ENCODE results near the gene PRDM16. TPM values are rescaled to one million over a fixed set of nuclear protein-coding genes. Genes with fewer than 3 reads are reported as not detected.

Gene PRDM16
- total RNA-seq, 1 experiment from 2014 or later, result 1.6 TPM

- POLR2A ChIA-PET, result no interaction called here
- CTCF ChIA-PET, result no interaction called here
- H3K4me3 Mint-ChIP-seq, result no peak overlapping the region
- peaks cover under 1% of the 10 kb centered on the region; the same call in 1 of the 2 replicates for H3K9me3 Mint-ChIP-seq
- H3K27me3 Mint-ChIP-seq (ENCODE audit: low read depth), result no peaks in the 10 kb centered on the region
- no peak for ATAC-seq
- TF ChIP-seq ZNF425 (CRISPR knock-in tag; conservative IDR thresholded peaks at IDR 0.05) (no peak), ZSCAN18 (CRISPR knock-in tag; IDR thresholded peaks at IDR 0.05) (no peak), ZBTB21 (CRISPR knock-in tag; IDR thresholded peaks at IDR 0.05; ENCODE audit: borderline replicate concordance) (no peak), TEAD4 (CRISPR knock-in tag; IDR thresholded peaks at IDR 0.05) (no peak), AFF4 (CRISPR knock-in tag; IDR thresholded peaks at IDR 0.05; ENCODE audit: borderline replicate concordance) (no peak), FOXP1 (CRISPR knock-in tag; IDR thresholded peaks at IDR 0.05; ENCODE audit: borderline replicate concordance) (no peak)
- H3K27ac Mint-ChIP-seq, result no peak overlapping the region
- no peak for DNase-seq (ENCODE audit: low spot score)
- no peaks in the 10 kb centered on the region; the same call in 1 of the 2 replicates for H3K36me3 Mint-ChIP-seq
- H3K4me1 Mint-ChIP-seq, result no peaks in the 10 kb centered on the region
Observed at GRCh38 chr1:3029481-3029961, 39.5 kb upstream of the PRDM16 start.

GRCh38 chr1:3029991-3030662 lies 38.9 kb upstream of the PRDM16 start:
- ChIA-PET POLR2A (no interaction called here), CTCF (no interaction called here)
- H3K27ac Mint-ChIP-seq, result no peak overlapping the region
- no peak overlapping the region for H3K4me3 Mint-ChIP-seq
- ATAC-seq, result no peak
- no peaks in the 10 kb centered on the region for H3K9me3 Mint-ChIP-seq
- DNase-seq (ENCODE audit: low spot score), result no peak
- TF ChIP-seq ZNF232 (CRISPR knock-in tag; IDR thresholded peaks at IDR 0.05) (no peak), AFF4 (CRISPR knock-in tag; IDR thresholded peaks at IDR 0.05; ENCODE audit: borderline replicate concordance) (no peak), ESRRA (CRISPR knock-in tag; IDR thresholded peaks at IDR 0.05; ENCODE audit: borderline replicate concordance) (no peak), MLX (CRISPR knock-in tag; IDR thresholded peaks at IDR 0.05) (no peak), NFYB (CRISPR knock-in tag; conservative IDR thresholded peaks at IDR 0.05; ENCODE audit: low read depth) (no peak), ZBTB43 (CRISPR knock-in tag; IDR thresholded peaks at IDR 0.05) (no peak)
- no peaks in the 10 kb centered on the region for H3K36me3 Mint-ChIP-seq
- H3K4me1 Mint-ChIP-seq, result no peaks in the 10 kb centered on the region
- no peaks in the 10 kb centered on the region for H3K27me3 Mint-ChIP-seq (ENCODE audit: low read depth)
